Gastrocnemius medialis (tissue), 4 donors: ENCODE data around the gene PRR22.

ENCODE experiments used
- POLR2A ChIP-seq, 2 donors: fragments of 450-650 bp; IDR thresholded peaks; one replicate each; pipeline ENCODE4 v1.6.1; 2017; ENCODE audit warnings: antibody characterized with exemption in 2 of 2, mild to moderate bottlenecking in 2 of 2, moderate library complexity in 2 of 2
- TF ChIP-seq, protein P1 (sequence below), 5 experiments: fragments of 450-650 bp in 3 of 5; fragments of 200-600 bp in 2 of 5; sonication (generic) in 2 of 5; IDR thresholded peaks in 4 of 5; conservative IDR thresholded peaks in 1 of 5; 1 replicate in 4 of 5; 2 replicates in 1 of 5; pipeline ENCODE4 v1.5.1; 2016 to 2019; ENCODE audit warnings: antibody characterized with exemption in 5 of 5, mild to moderate bottlenecking in 3 of 5, moderate library complexity in 3 of 5

DNA sequence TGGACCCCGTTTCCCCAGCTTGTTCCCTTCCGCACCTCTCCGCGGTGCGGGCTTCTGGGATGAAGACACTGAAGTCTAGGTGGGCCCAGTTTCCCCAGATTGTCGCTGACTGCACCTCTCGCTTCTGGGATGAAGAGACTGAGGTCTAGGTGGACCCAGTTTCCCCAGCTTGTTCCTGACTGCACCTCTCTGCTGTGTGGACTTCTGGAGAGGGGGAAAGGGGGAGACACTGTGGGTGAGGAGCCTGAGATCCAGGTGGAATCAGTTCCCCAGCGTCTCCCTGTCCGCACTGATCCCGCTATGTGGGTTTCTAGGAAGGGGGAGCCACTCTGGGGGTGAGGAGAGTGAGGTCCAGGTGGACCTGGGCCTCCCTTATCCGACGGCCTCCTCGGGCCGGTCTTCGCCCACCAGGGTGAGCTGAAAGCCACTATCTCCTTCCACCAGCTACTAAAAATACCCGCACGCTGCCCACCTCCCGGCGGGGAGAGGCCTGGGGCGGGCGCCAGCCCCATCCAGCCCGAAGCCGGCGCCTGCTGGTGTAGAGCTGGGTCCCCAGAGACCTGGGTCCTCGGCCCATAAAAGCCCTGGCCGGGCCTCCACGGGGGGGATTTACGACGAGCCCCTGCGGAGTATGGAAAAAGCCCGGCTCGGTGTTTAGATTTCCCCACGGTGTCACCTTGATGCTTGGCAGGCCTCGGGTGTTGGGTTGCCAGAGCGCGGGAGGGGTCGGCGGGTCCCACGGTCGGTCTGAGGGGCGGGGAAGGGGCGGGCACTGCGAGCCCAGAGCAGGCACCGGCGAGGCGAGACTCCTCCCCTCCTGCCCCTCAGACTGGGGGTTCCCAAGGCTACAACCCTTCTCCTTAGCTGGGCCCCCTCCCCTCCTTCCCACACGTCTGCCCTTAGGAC is 44.4 kb upstream of the PRR22 start:
- TF ChIP-seq, protein P1, sequence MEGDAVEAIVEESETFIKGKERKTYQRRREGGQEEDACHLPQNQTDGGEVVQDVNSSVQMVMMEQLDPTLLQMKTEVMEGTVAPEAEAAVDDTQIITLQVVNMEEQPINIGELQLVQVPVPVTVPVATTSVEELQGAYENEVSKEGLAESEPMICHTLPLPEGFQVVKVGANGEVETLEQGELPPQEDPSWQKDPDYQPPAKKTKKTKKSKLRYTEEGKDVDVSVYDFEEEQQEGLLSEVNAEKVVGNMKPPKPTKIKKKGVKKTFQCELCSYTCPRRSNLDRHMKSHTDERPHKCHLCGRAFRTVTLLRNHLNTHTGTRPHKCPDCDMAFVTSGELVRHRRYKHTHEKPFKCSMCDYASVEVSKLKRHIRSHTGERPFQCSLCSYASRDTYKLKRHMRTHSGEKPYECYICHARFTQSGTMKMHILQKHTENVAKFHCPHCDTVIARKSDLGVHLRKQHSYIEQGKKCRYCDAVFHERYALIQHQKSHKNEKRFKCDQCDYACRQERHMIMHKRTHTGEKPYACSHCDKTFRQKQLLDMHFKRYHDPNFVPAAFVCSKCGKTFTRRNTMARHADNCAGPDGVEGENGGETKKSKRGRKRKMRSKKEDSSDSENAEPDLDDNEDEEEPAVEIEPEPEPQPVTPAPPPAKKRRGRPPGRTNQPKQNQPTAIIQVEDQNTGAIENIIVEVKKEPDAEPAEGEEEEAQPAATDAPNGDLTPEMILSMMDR (IDR thresholded peaks at IDR 0.05 in 4 of 5, conservative IDR thresholded peaks at IDR 0.05 in 1 of 5) = no peak
- no peak for TF ChIP-seq POLR2A (IDR thresholded peaks at IDR 0.05)
